Liver (tissue), 9 donors: ENCODE measurements around the gene PCDHGA6. TPM values are rescaled to one million over a fixed set of nuclear protein-coding genes. Genes with fewer than 3 reads are reported as not detected.
"Not testable (repeated sequence)": the region's sequence is repeated elsewhere in the genome, so short reads cannot be mapped to it uniquely, and the experiment has no call there.

Source experiments
- DNase-seq: peaks from one replicate; pipeline ENCODE4 v3.0.0-alpha.2; 2017; ENCODE audit warnings: low spot score
- H3K27ac ChIP-seq, 2 donors: one replicate each; pipeline ENCODE4 v1.7.0; 2013; ENCODE audit warnings: inconsistent platforms in 2 of 2, low read length in 2 of 2, control low read depth in 1 of 2, low read depth in 1 of 2, mild to moderate bottlenecking in 1 of 2
- H3K27me3 ChIP-seq, 4 donors: one replicate each; pipeline versions ENCODE4 v1.6.1 to v1.7.0; 2013; ENCODE audit warnings: low read length in 3 of 4, inconsistent platforms in 1 of 4, mild to moderate bottlenecking in 1 of 4, moderate library complexity in 1 of 4; ENCODE audit not compliant: control insufficient read depth in 4 of 4, insufficient read depth in 4 of 4
- H3K36me3 ChIP-seq, 4 donors: one replicate each; pipeline versions ENCODE4 v1.6.1 to v1.7.0; 2013; ENCODE audit warnings: low read length in 3 of 4, mild to moderate bottlenecking in 3 of 4, low read depth in 1 of 4, moderate library complexity in 1 of 4; ENCODE audit not compliant: control insufficient read depth in 4 of 4, insufficient read depth in 3 of 4
- H3K4me1 ChIP-seq, 4 donors: one replicate each; pipeline versions ENCODE4 v1.6.1 to v1.7.0; 2013; ENCODE audit warnings: low read length in 3 of 4, mild to moderate bottlenecking in 3 of 4, moderate library complexity in 1 of 4; ENCODE audit not compliant: control insufficient read depth in 4 of 4, insufficient read depth in 4 of 4
- H3K4me3 ChIP-seq, 3 donors: one replicate each; pipeline versions ENCODE4 v1.6.1 to v1.7.0; 2013; ENCODE audit warnings: low read length in 3 of 3, control low read depth in 1 of 3, low read depth in 1 of 3, mild to moderate bottlenecking in 1 of 3
- H3K9ac ChIP-seq, 2 donors: one replicate each; pipeline ENCODE4 v1.7.0; 2013; ENCODE audit warnings: low read length in 2 of 2, mild to moderate bottlenecking in 2 of 2, moderate library complexity in 2 of 2, control low read depth in 1 of 2, low read depth in 1 of 2
- H3K9me3 ChIP-seq, 4 donors: one replicate each; pipeline versions ENCODE4 v1.6.1 to v1.7.0; 2013; ENCODE audit warnings: low read length in 3 of 4; ENCODE audit not compliant: control insufficient read depth in 4 of 4
- ATF3 ChIP-seq: IDR thresholded peaks from 2 replicates; pipeline ENCODE4 v1.6.1; 2016; ENCODE audit warnings: antibody characterized with exemption
- CTCF ChIP-seq: fragments of 150-350 bp; IDR thresholded peaks from 2 replicates; pipeline ENCODE4 v1.5.1; 2017; ENCODE audit warnings: improper control_type of control experiment, low read depth, low read length; ENCODE audit not compliant: missing input control
- EGR1 ChIP-seq, 2 donors: IDR thresholded peaks; 2 replicates each; pipeline ENCODE4 v1.6.1; 2016 to 2018; ENCODE audit warnings: antibody characterized with exemption in 2 of 2, low read depth in 2 of 2
- FOXA1 ChIP-seq: IDR thresholded peaks from 2 replicates; pipeline ENCODE4 v1.6.1; 2016; ENCODE audit warnings: antibody characterized with exemption
- GABPA ChIP-seq, 2 donors: IDR thresholded peaks in 1 of 2; conservative IDR thresholded peaks in 1 of 2; 2 replicates each; pipeline ENCODE4 v1.6.1; 2016; ENCODE audit warnings: antibody characterized with exemption in 2 of 2, mild to moderate bottlenecking in 1 of 2, moderate library complexity in 1 of 2
- HNF4G ChIP-seq: IDR thresholded peaks from 2 replicates; pipeline ENCODE4 v1.6.1; 2016; ENCODE audit warnings: antibody characterized with exemption
- JUND ChIP-seq, 2 donors: IDR thresholded peaks; 2 replicates each; pipeline ENCODE4 v1.6.1; 2016; ENCODE audit warnings: antibody characterized with exemption in 2 of 2
- MAX ChIP-seq: IDR thresholded peaks from 2 replicates; pipeline ENCODE4 v1.6.1; 2016; ENCODE audit warnings: antibody characterized with exemption
- NR2F2 ChIP-seq: IDR thresholded peaks from 2 replicates; pipeline ENCODE4 v1.6.1; 2016; ENCODE audit warnings: antibody characterized with exemption
- REST ChIP-seq: IDR thresholded peaks from 2 replicates; pipeline ENCODE4 v1.6.1; 2016; ENCODE audit warnings: antibody characterized with exemption, mild to moderate bottlenecking
- RXRA ChIP-seq, 2 donors: IDR thresholded peaks; 2 replicates each; pipeline ENCODE4 v1.6.1; 2017 to 2018; ENCODE audit warnings: antibody characterized with exemption in 2 of 2, mild to moderate bottlenecking in 1 of 2
- SP1 ChIP-seq: IDR thresholded peaks from 2 replicates; pipeline ENCODE4 v1.6.1; 2018; ENCODE audit warnings: antibody characterized with exemption, mild to moderate bottlenecking
- YY1 ChIP-seq: IDR thresholded peaks from 2 replicates; pipeline ENCODE4 v1.6.1; 2016; ENCODE audit warnings: antibody characterized with exemption, mild to moderate bottlenecking
- ZBTB33 ChIP-seq: IDR thresholded peaks from 2 replicates; pipeline ENCODE4 v1.6.1; 2016; ENCODE audit warnings: antibody characterized with exemption
- WGBS: extraction: QIAGEN DNeasy Blood & Tissue Kit; methylation state at CpG from one replicate; pipeline ENCODE4 v1.1.7; 2013; 5-methylcytosine and 5-hydroxymethylcytosine counted together
- polyA plus RNA-seq, 2 donors: library from polyadenylated mRNA; stranded (reverse) in 1 of 2; unstranded in 1 of 2; fragments of 200-250 nt in 1 of 2; fragments of >200 nt in 1 of 2; fragmentation: Nextera tagmentation in 1 of 2; extraction: Ambion mirVana in 1 of 2; gene quantifications; one replicate each; pipeline versions ENCODE4 v1.2.1 to v1.2.3, GENCODE V29; 2013 to 2015
- total RNA-seq, 2 donors: library from RNA; depleted of rRNA; stranded (reverse); fragments of >200 nt; gene quantifications; one replicate each; pipeline ENCODE4 v1.2.3, GENCODE V29; 2014
- donor health status: healthy.
- donor health status: healthy.
- donor health status: healthy.
- donor health status: healthy.
- donor health status: healthy.

The PCDHGA6 gene
- total and polyA plus RNA-seq, 4 donors, result 0.08 to 0.67 (median 0.28) TPM

GRCh38 chr5:141345327-141345726 lies 28.4 kb upstream of the PCDHGA6 start:
- Histone ChIP-seq H3K4me3 (peak overlapping the region in 2 of 3 donors; percentile 18 to 36), H3K9me3 (peaks cover 26 to 74% (median 34%) of the 10 kb centered on the region in 4 donors), H3K27ac (no peak overlapping the region), H3K36me3 (peaks cover 0 to 2% (median 0%) of the 10 kb centered on the region in 4 donors), H3K27me3 (peaks cover 0 to 11% (median 4%) of the 10 kb centered on the region in 4 donors), H3K4me1 (no peaks in the 10 kb centered on the region), H3K9ac (no peak overlapping the region)
- WGBS, result 28% methylated on average over 20 of the region's 20 CpGs
- no peak for DNase-seq
- TF ChIP-seq YY1, result no peak
- TF ChIP-seq CTCF, result no peak
- TF ChIP-seq HNF4G, result no peak
- no peak for TF ChIP-seq REST
- no peak for TF ChIP-seq GABPA (IDR thresholded peaks at IDR 0.05 in 1 of 2, conservative IDR thresholded peaks at IDR 0.05 in 1 of 2)
- no peak for TF ChIP-seq SP1
- no peak for TF ChIP-seq RXRA (IDR thresholded peaks at IDR 0.05)
- no peak for TF ChIP-seq ZBTB33
- no peak for TF ChIP-seq NR2F2
- no peak for TF ChIP-seq ATF3
- TF ChIP-seq FOXA1, result no peak
- TF ChIP-seq EGR1 (IDR thresholded peaks at IDR 0.05; ENCODE audit: low read depth in 2 of 2), result no peak
- no peak for TF ChIP-seq JUND (IDR thresholded peaks at IDR 0.05)
- TF ChIP-seq MAX, result no peak

GRCh38 chr5:141346017-141346416 lies 27.7 kb upstream of the PCDHGA6 start:
- H3K9me3 ChIP-seq, result peaks cover 25 to 78% (median 37%) of the 10 kb centered on the region in 4 donors
- not testable (repeated sequence) for H3K36me3 ChIP-seq, H3K4me3 ChIP-seq, DNase-seq, H3K27ac ChIP-seq, H3K9ac ChIP-seq, H3K4me1 ChIP-seq
- peaks cover 0 to 11% (median 3%) of the 10 kb centered on the region in 4 donors for H3K27me3 ChIP-seq
- WGBS, result 40% methylated on average over 27 of the region's 35 CpGs
